HK-2 (cell line): ENCODE results near the gene ARHGAP12.
"Not testable (repeated sequence)": the region's sequence is repeated elsewhere in the genome, so short reads cannot be mapped to it uniquely, and the experiment has no call there.

Experiments
- DNase-seq: peaks from one replicate; pipeline ENCODE4 v3.0.0-alpha.2; 2018; ENCODE audit not compliant: unreplicated experiment

The ARHGAP12 gene

GRCh38 chr10:31926765-31927564, 1.7 kb downstream of the ARHGAP12 start:
- no peak for DNase-seq

DNA sequence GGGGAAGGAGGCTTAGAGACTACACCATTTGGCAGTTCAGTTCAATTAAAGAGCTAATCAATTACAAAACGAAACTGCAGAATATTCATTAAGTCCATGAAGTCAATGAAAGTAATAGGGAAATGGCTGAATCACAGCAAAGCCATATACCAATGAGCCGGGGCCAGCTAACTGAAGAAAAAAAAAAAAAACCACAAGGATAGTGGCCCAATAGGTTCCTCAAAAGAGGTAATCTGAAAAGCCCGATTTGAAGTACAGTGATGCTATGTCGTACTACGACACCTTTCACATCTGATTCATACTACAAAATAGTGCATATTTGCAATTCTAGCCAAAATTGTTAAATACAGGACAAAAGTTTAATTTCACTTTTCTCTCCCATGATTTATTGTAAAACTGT, 2.5 kb downstream of the ARHGAP12 start:
- DNase-seq, result no peak

GRCh38 chr10:31924833-31925232, 3.8 kb downstream of the ARHGAP12 start:
- no peak for DNase-seq

DNA sequence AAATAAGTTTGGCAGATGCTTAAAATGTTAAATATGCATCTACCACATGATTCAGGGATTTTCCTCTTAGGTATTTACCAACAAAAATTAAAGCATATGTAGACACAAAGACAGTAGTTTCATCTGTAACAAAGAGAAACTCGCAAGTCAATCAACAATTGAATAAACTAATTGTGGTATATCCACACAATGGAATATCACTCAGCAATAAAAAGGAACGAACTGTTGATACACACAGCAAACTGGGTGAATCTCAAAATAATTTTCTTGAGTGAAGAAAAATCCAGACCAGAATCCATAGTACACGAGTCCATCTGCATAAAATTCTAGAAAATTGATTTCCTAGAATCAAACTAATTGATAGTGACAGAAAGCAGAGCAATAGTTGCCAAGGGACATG, 5.2 kb downstream of the ARHGAP12 start:
- no peak for DNase-seq

GRCh38 chr10:31921031-31921430, 7.6 kb downstream of the ARHGAP12 start:
- DNase-seq, result no peak

- DNase-seq, result no peak
These were observed 8.1 kb downstream of the ARHGAP12 start for GRCh38 chr10:31920538-31920937.

DNA sequence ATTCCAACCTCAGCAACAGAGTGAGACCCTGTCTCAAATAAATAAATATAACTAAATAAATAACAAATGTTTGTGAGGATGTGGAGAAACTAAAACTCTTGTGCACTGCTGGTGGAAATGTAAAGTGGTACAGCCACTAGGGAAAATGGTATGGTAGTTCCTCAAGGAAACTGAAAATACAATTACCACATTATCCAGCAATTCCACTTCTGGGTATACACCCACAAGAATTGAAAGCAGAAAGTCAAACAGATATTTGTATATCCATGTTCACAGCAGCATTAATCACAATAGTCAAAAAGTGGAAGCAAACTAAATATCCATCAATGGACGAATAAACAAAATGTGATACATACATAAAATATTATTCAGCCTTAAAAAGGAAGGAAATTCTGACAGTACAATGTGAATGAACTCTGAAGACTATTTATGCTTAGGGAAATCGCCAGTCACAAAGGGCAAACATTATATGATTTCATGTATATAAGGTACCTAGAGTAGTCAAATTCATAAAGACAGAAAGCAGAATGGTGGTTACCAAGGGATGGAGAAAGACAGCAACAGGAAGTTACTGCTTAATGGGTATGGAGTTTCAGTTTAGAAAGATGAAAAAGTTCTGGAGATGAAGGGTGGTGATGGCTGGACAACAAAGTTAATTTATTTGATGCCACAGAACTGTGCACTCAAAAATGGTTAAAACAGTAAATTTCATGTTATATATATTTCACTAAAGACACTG, 9.8 kb downstream of the ARHGAP12 start:
- DNase-seq, result no peak

GRCh38 chr10:31914370-31914769, 14.3 kb downstream of the ARHGAP12 start:
- no peak for DNase-seq

- DNase-seq, result no peak
These were observed 15.5 kb downstream of the ARHGAP12 start for GRCh38 chr10:31912898-31913850.

DNA sequence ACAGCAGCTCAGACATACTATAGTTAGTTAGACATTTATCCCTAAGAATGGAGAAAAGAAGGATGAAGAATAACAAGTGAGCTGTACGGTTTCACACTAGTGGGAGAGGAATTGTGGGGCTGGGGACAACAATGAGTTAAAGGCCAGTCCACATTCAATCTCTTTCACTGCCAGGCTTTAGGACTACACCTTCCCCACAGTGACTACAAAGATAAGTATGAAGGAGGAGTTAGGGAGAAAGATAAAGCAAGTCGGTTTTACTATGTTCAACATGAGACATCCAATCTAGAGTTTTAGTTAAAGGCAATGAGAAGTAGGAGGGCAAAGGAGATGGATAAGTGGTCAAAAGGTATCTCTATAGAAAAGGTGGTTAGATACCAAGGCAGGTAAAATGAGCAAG, 16.3 kb downstream of the ARHGAP12 start:
- no peak for DNase-seq

- DNase-seq, result no peak
These were observed 18.6 kb downstream of the ARHGAP12 start for GRCh38 chr10:31910016-31910415.

DNA sequence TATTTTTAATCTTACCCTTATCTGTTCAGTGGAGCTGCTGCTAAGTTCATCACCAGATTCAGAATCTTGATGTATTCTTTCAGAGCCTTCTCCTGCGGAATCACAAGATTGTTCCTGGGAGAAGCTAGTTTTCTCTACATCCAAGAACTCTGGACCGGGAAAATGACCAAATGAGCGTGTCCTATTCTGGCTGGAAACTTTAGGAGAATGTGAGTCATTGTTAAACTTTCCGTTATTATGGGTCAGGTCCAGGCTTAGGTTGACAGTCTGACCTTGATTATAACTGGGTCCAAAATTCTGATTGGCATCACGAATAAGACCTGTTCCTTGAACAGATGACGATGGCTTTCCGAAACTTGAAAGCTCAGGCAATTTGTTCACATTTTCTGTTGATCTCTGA, 20.5 kb downstream of the ARHGAP12 start:
- DNase-seq, result no peak

DNA sequence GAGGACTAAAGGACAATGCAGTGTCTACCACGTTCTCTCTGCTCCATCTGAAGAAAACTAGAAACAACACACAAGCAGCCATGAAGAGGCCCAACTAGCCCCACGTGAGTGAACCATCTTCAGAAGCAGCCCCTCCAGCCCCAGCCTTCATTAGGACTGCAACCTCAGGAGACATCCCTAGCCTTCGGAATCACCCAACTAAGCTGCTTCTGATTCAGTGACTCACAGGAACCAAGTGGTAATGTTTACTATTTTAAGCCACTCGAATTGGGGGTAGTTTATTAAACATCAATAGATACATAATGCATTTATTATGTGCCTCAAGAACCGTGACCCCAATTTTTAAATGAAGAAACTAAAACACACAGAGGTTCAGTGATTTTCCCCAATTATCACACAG, 22.6 kb downstream of the ARHGAP12 start:
- DNase-seq, result no peak

GRCh38 chr10:31905586-31905985, 23.0 kb downstream of the ARHGAP12 start:
- DNase-seq, result no peak

DNA sequence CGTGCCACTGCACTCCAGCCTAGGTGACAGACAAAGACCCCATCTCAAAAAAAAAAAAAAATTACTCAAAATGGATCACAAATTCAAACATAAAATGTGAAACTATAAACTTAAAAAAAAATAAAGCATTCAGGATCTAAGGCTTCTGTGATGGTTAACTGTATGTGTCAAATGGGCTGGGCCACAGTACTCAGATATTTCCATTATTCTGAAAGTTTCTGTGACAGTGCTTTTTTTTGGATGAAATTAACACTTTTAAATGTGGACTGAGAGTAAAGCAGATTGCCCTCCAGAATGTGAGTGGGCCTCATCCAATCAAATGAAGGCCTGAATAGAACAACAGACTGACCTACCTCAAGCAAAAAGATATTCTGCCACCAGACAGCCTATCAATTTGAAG, 26.0 kb downstream of the ARHGAP12 start:
- DNase-seq, result no peak

- DNase-seq, result no peak
These were observed 31.1 kb downstream of the ARHGAP12 start for GRCh38 chr10:31897506-31897905.

DNA sequence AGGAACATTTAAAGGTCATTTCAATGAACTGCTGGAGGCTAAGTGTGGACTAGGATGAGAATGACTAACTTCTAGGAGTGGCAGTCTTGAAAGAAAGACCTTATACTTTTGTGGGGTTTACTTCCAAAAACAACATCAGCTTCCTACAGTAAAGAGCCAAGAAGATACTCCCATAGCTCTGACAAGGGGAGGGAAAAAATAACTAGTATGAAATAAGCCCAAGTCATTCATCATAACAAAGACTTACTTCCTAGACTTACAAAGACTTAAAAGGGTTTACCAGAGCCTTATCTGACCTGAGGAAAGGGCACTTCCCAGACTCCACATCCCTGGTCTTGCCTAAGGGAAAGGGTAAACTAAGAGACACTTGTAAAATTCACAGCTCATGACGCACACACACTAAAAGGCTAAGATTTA, 31.7 kb downstream of the ARHGAP12 start:
- no peak for DNase-seq

DNA sequence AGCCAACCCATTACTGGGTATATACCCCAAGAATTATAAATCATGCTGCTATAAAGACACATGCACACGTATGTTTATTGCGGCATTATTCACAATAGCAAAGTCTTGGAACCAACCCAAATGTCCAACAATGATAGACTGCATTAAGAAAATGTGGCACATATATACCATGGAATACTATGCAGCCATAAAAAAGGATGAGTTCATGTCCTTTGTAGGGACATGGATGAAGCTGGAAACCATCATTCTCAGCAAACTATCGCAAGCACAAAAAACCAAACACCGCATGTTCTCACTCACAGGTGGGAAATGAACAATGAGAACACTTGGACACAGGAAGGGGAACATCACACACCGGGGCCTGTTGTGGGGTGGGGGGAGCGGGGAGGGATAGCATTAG, 32.9 kb downstream of the ARHGAP12 start:
- not testable (repeated sequence) for DNase-seq

DNA sequence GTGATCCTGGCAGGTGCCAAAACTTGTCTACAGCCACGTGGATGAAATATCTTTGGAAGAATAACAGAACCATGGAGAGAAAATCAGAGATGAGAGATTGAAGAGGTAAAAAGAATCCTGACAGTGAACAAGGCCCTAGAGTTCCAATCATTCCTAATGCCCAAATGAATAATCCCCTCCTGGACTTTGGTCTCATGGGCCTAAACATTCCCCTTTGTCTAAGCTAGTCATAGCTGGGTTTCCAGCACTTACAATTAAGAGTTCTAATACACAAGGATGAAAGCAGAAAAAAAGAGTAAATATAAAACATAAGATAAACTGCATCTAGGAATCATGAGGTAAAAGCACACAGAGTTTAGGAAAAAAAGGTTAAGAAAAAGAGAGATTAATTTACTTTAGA, 40.2 kb downstream of the ARHGAP12 start:
- DNase-seq, result no peak

DNA sequence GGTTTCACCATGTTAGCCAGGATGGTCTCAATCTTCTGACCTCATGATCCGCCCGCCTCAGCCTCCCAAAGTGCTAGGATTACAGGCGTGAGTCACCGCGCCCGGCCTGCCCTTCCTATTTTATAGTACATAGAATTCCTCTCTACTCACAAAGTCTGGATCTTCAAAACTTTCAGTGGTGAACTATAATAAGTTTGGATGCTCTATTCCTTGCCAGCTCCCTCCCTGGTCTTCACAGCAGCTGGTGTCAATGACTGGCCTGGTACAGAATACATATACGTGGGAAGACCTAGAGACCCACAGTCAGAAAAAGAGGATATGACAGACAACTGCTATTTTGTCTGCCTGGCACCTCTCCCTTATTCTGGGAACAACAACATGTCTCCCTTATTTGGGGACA, 40.8 kb downstream of the ARHGAP12 start:
- DNase-seq, result no peak

DNA sequence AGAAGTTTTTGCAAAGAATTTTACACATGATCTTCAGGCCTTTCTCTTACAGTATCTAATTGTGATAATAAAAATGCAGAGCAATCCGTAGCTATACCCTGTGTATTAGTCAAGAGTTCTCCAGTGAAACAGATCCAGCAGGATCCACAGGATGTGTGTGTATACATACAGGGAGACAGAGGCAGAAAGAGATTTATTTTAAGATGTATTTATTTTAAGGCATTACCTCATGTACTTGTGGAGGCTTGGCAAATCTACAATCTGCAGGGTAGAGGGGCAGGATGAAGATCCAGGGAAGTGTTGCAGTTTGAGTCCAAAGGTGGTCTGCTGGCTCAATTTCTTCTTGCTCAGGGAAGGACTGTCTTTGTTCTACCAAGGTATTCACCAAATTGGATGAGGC, 41.7 kb downstream of the ARHGAP12 start:
- DNase-seq, result no peak

GRCh38 chr10:31885971-31886370, 42.7 kb downstream of the ARHGAP12 start:
- DNase-seq, result no peak
